Mammary epithelial cell (primary cell): ENCODE results near the gene MBLAC1.

Experiments
- CTCF ChIP-seq, 2 donors: IDR thresholded peaks in 1 of 2; conservative IDR thresholded peaks in 1 of 2; 2 replicates each; pipeline ENCODE4 v1.5.1; 2011 to 2012; ENCODE audit warnings: inconsistent platforms in 2 of 2, low read length in 2 of 2, mild to moderate bottlenecking in 2 of 2, control low read depth in 1 of 2, low read depth in 1 of 2; ENCODE audit not compliant: insufficient read depth in 1 of 2; ENCODE audit errors: extremely low read depth in 1 of 2
- EZH2 ChIP-seq: IDR thresholded peaks from 2 replicates; pipeline ENCODE4 v1.6.1; 2012; ENCODE audit warnings: low read length, inconsistent platforms, borderline replicate concordance

- TF ChIP-seq CTCF (conservative IDR thresholded peaks at IDR 0.05 in 1 of 2, IDR thresholded peaks at IDR 0.05 in 1 of 2; ENCODE audit: extremely low read depth in 1 of 2, insufficient read depth in 1 of 2, low read depth in 1 of 2, low read length in 2 of 2) (no peak), EZH2 (no peak)
Measured at GRCh38 chr7:100095704-100096103, 31.1 kb upstream of the MBLAC1 start.
